Nephron (organoid): ENCODE results near the gene TMTC2.

Experiments used
- H3K27ac Mint-ChIP-seq, 3 experiments: 2 replicates each; pipeline ENCODE4 v1.8.0; 2020; ENCODE audit warnings: mixed read lengths in 3 of 3, mild to moderate bottlenecking in 2 of 3, moderate library complexity in 1 of 3
- H3K27me3 Mint-ChIP-seq: 2 replicates; pipeline ENCODE4 v1.8.0; 2021; ENCODE audit warnings: low read depth, mild to moderate bottlenecking, moderate library complexity, mixed read lengths
- H3K36me3 Mint-ChIP-seq: 2 replicates; pipeline ENCODE4 v1.8.0; 2020; ENCODE audit warnings: low read depth, mixed read lengths
- H3K4me1 Mint-ChIP-seq: 2 replicates; pipeline ENCODE4 v1.8.0; 2020; ENCODE audit warnings: mixed read lengths
- H3K4me3 Mint-ChIP-seq, 3 experiments: 2 replicates each; pipeline ENCODE4 v1.8.0; 2020; ENCODE audit warnings: mild to moderate bottlenecking in 3 of 3, mixed read lengths in 3 of 3, moderate library complexity in 2 of 3
- H3K9me3 Mint-ChIP-seq: 2 replicates; pipeline ENCODE4 v1.8.0; 2020; ENCODE audit warnings: mixed read lengths
- CTCF ChIP-seq, 3 experiments: fragments of 200-600 bp; sonication (generic); IDR thresholded peaks; one replicate each; pipeline ENCODE4 v1.5.0; 2021; ENCODE audit warnings: antibody characterized with exemption in 3 of 3; ENCODE audit not compliant: unreplicated experiment in 3 of 3

TMTC2 gene

GRCh38 chr12:82873309-82873708 lies 186.6 kb downstream of the TMTC2 start:
- peak overlapping the region in 1 of 3 experiments; percentile 34 for H3K27ac Mint-ChIP-seq
- H3K27me3 Mint-ChIP-seq = no peaks in the 10 kb centered on the region
- TF ChIP-seq CTCF (IDR thresholded peaks at IDR 0.05; ENCODE audit: unreplicated experiment in 3 of 3) = no peak
- H3K4me1 Mint-ChIP-seq = peaks cover 46% of the 10 kb centered on the region
- H3K4me3 Mint-ChIP-seq = no peak overlapping the region
- H3K9me3 Mint-ChIP-seq = no peaks in the 10 kb centered on the region
- H3K36me3 Mint-ChIP-seq = no peaks in the 10 kb centered on the region

DNA sequence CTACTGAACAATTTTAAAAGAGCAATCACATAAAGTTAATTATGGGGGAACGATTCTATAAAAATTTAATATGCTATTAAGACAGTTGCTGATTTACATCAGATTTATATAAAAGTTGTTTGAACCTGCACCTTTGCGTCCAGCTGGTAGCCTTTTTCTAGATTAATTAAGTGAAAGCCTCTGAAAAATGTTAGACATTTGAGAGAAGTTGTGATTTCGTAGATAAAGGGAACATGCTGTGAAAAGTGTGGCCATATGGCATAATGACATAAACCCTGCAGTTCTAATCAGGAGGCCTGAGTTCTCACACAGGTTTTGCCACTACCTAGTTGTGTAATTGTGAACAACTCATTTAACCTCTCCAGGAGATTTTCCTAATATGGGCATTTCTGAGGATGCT lies 187.2 kb downstream of the TMTC2 start:
- no peak overlapping the region for H3K4me3 Mint-ChIP-seq
- TF ChIP-seq CTCF (IDR thresholded peaks at IDR 0.05; ENCODE audit: unreplicated experiment in 3 of 3) = no peak
- H3K27ac Mint-ChIP-seq = no peak overlapping the region
- no peaks in the 10 kb centered on the region for H3K9me3 Mint-ChIP-seq
- H3K27me3 Mint-ChIP-seq = no peaks in the 10 kb centered on the region
- no peaks in the 10 kb centered on the region for H3K36me3 Mint-ChIP-seq
- H3K4me1 Mint-ChIP-seq = peaks cover 48% of the 10 kb centered on the region

DNA sequence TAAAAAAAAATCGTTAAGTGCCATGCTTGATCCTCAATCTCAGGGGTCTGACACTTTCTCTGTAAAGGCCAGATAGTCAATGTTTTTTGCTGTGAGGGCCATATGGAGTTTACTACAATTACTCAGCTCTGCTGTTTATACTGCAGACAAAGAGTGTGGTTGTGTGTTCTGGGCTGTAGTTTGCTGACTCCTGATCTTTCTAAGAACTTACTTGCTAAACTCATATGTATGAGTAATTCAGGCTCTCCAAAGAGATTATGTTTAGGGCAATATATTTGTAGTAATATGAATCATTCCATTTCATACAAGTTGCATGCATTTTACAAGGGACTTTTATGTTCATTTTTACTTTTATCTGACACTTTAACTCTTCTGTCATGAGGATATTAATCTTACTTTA lies 188.2 kb downstream of the TMTC2 start:
- Mint-ChIP-seq H3K9me3 (no peaks in the 10 kb centered on the region), H3K4me1 (peaks cover 51% of the 10 kb centered on the region), H3K27me3 (no peaks in the 10 kb centered on the region), H3K36me3 (no peaks in the 10 kb centered on the region), H3K27ac (no peak overlapping the region), H3K4me3 (no peak overlapping the region)
- TF ChIP-seq CTCF (IDR thresholded peaks at IDR 0.05; ENCODE audit: unreplicated experiment in 3 of 3) = no peak

- H3K27me3 Mint-ChIP-seq = no peaks in the 10 kb centered on the region
- no peak overlapping the region for H3K27ac Mint-ChIP-seq
- H3K4me1 Mint-ChIP-seq = peaks cover 52% of the 10 kb centered on the region
- H3K4me3 Mint-ChIP-seq = no peak overlapping the region
- H3K36me3 Mint-ChIP-seq = no peaks in the 10 kb centered on the region
- H3K9me3 Mint-ChIP-seq = no peaks in the 10 kb centered on the region
- no peak for TF ChIP-seq CTCF (IDR thresholded peaks at IDR 0.05; ENCODE audit: unreplicated experiment in 3 of 3)
These were observed 189.4 kb downstream of the TMTC2 start for GRCh38 chr12:82876075-82876474.

DNA sequence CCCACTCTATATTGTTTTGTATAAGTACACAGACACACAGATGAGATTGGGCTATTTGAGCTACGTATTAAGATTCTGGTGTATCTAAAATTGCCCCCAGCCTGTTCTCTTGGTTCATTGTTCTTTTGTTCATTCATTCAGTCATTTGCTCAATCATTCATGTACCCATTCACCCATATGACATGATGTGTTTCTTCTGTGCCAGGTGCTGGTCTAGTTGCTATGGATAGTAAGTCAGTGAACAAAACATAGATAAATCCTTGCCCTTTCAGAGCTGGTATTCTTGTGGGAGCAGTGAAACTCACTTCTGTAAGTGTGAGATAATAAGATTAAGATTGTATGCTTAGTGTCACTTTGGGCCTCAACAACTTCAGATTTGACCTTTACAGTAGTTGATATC lies 191.3 kb downstream of the TMTC2 start:
- Mint-ChIP-seq H3K9me3 (no peaks in the 10 kb centered on the region), H3K4me3 (no peak overlapping the region), H3K27ac (no peak overlapping the region), H3K4me1 (peaks cover 41% of the 10 kb centered on the region), H3K36me3 (no peaks in the 10 kb centered on the region), H3K27me3 (no peaks in the 10 kb centered on the region)
- no peak for TF ChIP-seq CTCF (IDR thresholded peaks at IDR 0.05; ENCODE audit: unreplicated experiment in 3 of 3)

GRCh38 chr12:82880442-82880901 lies 193.8 kb downstream of the TMTC2 start:
- Mint-ChIP-seq H3K9me3 (no peaks in the 10 kb centered on the region), H3K4me3 (no peak overlapping the region), H3K36me3 (no peaks in the 10 kb centered on the region), H3K27ac (peak overlapping the region; percentile 14 to 65 (median 57)), H3K4me1 (peaks cover 37% of the 10 kb centered on the region), H3K27me3 (no peaks in the 10 kb centered on the region)
- TF ChIP-seq CTCF (IDR thresholded peaks at IDR 0.05; ENCODE audit: unreplicated experiment in 3 of 3) = no peak
